WTC11 (cell line): Measurements from ENCODE around the gene TLCD1. TPM values are rescaled to one million over a fixed set of nuclear protein-coding genes. Genes with fewer than 3 reads are reported as not detected.

Experiments used
- ATAC-seq: fragments of 200-7000 bp; cut with Tn5 transposase; 2 replicates; pipeline ENCODE4 v1.10.0; 2021; ENCODE audit warnings: mild to moderate bottlenecking, moderate library complexity
- CTCF ChIA-PET: fragments of 300-600 bp; sonication (Branson Sonifier 250); formaldehyde crosslinking; loops from one replicate; lab custom pipeline; 2021; ENCODE audit warnings: antibody characterized with exemption; lab: Charles Lee
- POLR2A ChIA-PET: fragments of 350-600 bp; sonication (Branson Sonifier 250); formaldehyde crosslinking; loops from one replicate; lab custom pipeline; 2021; ENCODE audit warnings: antibody characterized with exemption; lab: Charles Lee
- DNase-seq: peaks from one replicate; pipeline ENCODE4 v3.0.0; 2021; ENCODE audit warnings: low spot score
- H3K27ac Mint-ChIP-seq: 2 replicates; pipeline ENCODE4 v1.8.0; 2021; ENCODE audit warnings: mixed read lengths
- H3K27me3 Mint-ChIP-seq: 2 replicates; pipeline ENCODE4 v1.8.0; 2021; ENCODE audit warnings: low read depth, mild to moderate bottlenecking, moderate library complexity, mixed read lengths
- H3K36me3 Mint-ChIP-seq: 2 replicates; pipeline ENCODE4 v1.8.0; 2021; ENCODE audit warnings: mixed read lengths
- H3K4me1 Mint-ChIP-seq: 2 replicates; pipeline ENCODE4 v1.8.0; 2022; ENCODE audit warnings: mixed read lengths
- H3K4me3 Mint-ChIP-seq: 2 replicates; pipeline ENCODE4 v1.8.0; 2021; ENCODE audit warnings: mild to moderate bottlenecking, moderate library complexity, mixed read lengths
- H3K9me3 Mint-ChIP-seq: 2 replicates; pipeline ENCODE4 v1.8.0; 2021; ENCODE audit warnings: mixed read lengths
- ATF1 ChIP-seq: sonication (generic); formaldehyde crosslinking; IDR thresholded peaks from 2 replicates; pipeline ENCODE4 v1.8.1; 2023; ENCODE audit warnings: mild to moderate bottlenecking, moderate library complexity, missing genetic modification reagents
- CREM ChIP-seq: sonication (generic); formaldehyde crosslinking; IDR thresholded peaks from 2 replicates; pipeline ENCODE4 v1.8.1; 2022; ENCODE audit warnings: mild to moderate bottlenecking, missing genetic modification reagents, moderate library complexity
- ETV6 ChIP-seq: sonication (generic); formaldehyde crosslinking; IDR thresholded peaks from 2 replicates; pipeline ENCODE4 v1.8.1; 2022; ENCODE audit warnings: mild to moderate bottlenecking, missing genetic modification reagents
- HMGA2 ChIP-seq: fragments of 250-450 bp; sonication (Bioruptor Pico); IDR thresholded peaks from 2 replicates; pipeline ENCODE4 v1.4.0; 2021; ENCODE audit warnings: mild to moderate bottlenecking, moderate library complexity
- JUN ChIP-seq: sonication (generic); formaldehyde crosslinking; IDR thresholded peaks from 2 replicates; pipeline ENCODE4 v1.8.0; 2023; ENCODE audit warnings: mild to moderate bottlenecking, missing genetic modification reagents
- MYBL2 ChIP-seq: sonication (generic); formaldehyde crosslinking; IDR thresholded peaks from 2 replicates; pipeline ENCODE4 v1.8.1; 2023; ENCODE audit warnings: mild to moderate bottlenecking, moderate library complexity, missing genetic modification reagents
- NFATC4 ChIP-seq: fragments of 250-450 bp; sonication (Bioruptor Pico); IDR thresholded peaks from 2 replicates; pipeline ENCODE4 v1.9.0; 2021; ENCODE audit warnings: mild to moderate bottlenecking
- NR3C1 ChIP-seq: sonication (generic); formaldehyde crosslinking; conservative IDR thresholded peaks from 2 replicates; pipeline ENCODE4 v1.8.1; 2023; ENCODE audit warnings: low read depth, mild to moderate bottlenecking, missing genetic modification reagents
- SMAD3 ChIP-seq: sonication (generic); formaldehyde crosslinking; IDR thresholded peaks from 2 replicates; pipeline ENCODE4 v1.8.0; 2022; ENCODE audit warnings: missing genetic modification reagents, mild to moderate bottlenecking, borderline replicate concordance
- SOX15 ChIP-seq: fragments of 250-450 bp; sonication (Bioruptor Pico); IDR thresholded peaks from 2 replicates; pipeline ENCODE4 v1.9.0; 2021; ENCODE audit warnings: mild to moderate bottlenecking
- TEAD1 ChIP-seq: sonication (generic); formaldehyde crosslinking; IDR thresholded peaks from 2 replicates; pipeline ENCODE4 v1.8.0; 2022; ENCODE audit warnings: mild to moderate bottlenecking, missing genetic modification reagents
- total RNA-seq: library from RNA; stranded (reverse); gene quantifications from 3 replicates; pipeline ENCODE4 v1.2.3, GENCODE V29; 2021
- TF ChIP-seq, protein P1 (sequence below): fragments of 250-450 bp; sonication (Bioruptor Pico); IDR thresholded peaks from 2 replicates; pipeline ENCODE4 v1.8.0; 2021; ENCODE audit warnings: mild to moderate bottlenecking
- TF ChIP-seq, protein P2 (sequence below): sonication (generic); formaldehyde crosslinking; IDR thresholded peaks from 2 replicates; pipeline ENCODE4 v1.8.1; 2023; ENCODE audit warnings: mild to moderate bottlenecking, missing genetic modification reagents
- TF ChIP-seq, protein P3 (sequence below): sonication (generic); formaldehyde crosslinking; IDR thresholded peaks from 2 replicates; pipeline ENCODE4 v1.8.1; 2022; ENCODE audit warnings: missing genetic modification reagents, borderline replicate concordance
- TF ChIP-seq, protein P4 (sequence below): sonication (generic); formaldehyde crosslinking; IDR thresholded peaks from 2 replicates; pipeline ENCODE4 v1.8.0; 2022; ENCODE audit warnings: mild to moderate bottlenecking, missing genetic modification reagents
- TF ChIP-seq, protein P5 (sequence below): sonication (generic); formaldehyde crosslinking; IDR thresholded peaks from 2 replicates; pipeline ENCODE4 v1.8.0; 2022; ENCODE audit warnings: missing genetic modification reagents
- TF ChIP-seq, protein P6 (sequence below): sonication (generic); formaldehyde crosslinking; IDR thresholded peaks from 2 replicates; pipeline ENCODE4 v1.8.1; 2023; ENCODE audit warnings: mild to moderate bottlenecking, missing genetic modification reagents, moderate library complexity
- TF ChIP-seq, protein P7 (sequence below): fragments of 250-450 bp; sonication (Bioruptor Pico); IDR thresholded peaks from 2 replicates; pipeline ENCODE4 v1.9.0; 2021; ENCODE audit warnings: moderate library complexity, mild to moderate bottlenecking, inconsistent platforms, borderline replicate concordance
- TF ChIP-seq, protein P8 (sequence below): sonication (generic); formaldehyde crosslinking; IDR thresholded peaks from 2 replicates; pipeline ENCODE4 v1.8.1; 2023; ENCODE audit warnings: mild to moderate bottlenecking, missing genetic modification reagents, borderline replicate concordance

TLCD1 gene
- total RNA-seq, 1 experiment from 2014 or later, result 36.0 TPM

DNA sequence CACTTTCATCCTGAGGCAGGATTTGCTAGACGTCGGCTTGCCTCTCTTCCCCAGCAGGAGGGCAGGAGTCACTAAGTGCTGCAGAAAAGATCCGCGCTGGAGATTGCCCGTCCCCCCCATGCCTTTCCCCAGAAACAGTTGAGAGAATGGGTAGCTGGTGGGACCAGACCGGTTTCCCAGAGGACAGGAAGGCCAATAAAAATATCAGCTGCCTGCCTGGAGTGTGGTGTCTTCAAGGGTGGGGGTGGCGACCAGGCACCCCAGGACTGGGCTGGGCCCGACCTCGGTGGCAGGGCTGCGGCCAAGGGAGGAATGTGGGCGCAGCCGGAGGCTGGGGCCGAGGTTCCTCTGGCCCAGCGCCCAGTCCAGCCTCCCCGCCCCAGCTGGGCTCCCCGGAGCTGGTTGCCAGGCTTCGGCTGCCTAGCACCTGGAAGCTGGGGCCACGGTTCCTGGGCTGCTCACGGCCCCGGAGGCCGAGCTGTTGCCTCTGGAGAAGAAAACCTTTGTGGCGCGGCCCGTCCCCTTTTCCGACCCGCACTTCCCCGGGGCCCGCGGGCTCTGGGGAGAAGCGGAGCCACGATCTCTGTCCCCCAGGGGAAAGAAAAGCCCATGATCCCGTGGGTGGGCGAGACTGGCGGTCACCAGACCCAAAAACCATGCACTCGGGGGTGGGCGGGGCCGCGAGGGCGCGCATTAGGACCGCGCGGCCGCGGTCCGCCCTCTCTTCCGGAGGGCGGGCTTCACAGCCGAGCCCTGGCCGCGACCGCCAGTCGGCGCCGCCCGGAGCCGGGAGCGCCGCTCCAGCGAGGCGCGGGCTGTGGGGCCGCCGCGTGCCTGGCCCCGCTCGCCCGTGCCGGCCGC lies 17.4 kb upstream of the TLCD1 start, which contains the start of gene TRAF4:
Gene TRAF4, plus strand, starts transcription at position 769 of the 861 bp plus-strand sequence. CDS start 102 bp downstream, outside the sequence.
- Mint-ChIP-seq H3K4me1 (peaks cover 39% of the 10 kb centered on the region), H3K4me3 (peak within 1 kb of the TSS; percentile 88), H3K9me3 (no peaks in the 10 kb centered on the region), H3K36me3 (peaks cover 28% of the 10 kb centered on the region), H3K27ac (peak within 1 kb of the TSS; percentile 94), H3K27me3 (no peaks in the 10 kb centered on the region)
- DNase-seq (peak; percentile 83), ATAC-seq (peak; percentile 57)
- ChIA-PET CTCF (interaction anchor here (0.7 to 13.9 kb wide), 12 partner anchors 9 to 374 kb away, joined by 3 to 541 read pairs (median 4); partner anchors contain the start of genes DHRS13, NEK8, RPL23A and TLCD1), POLR2A (interaction anchor here (0.8 to 13.5 kb wide), 9 partner anchors 9 to 209 kb away, joined by 3 to 310 read pairs (median 4); partner anchors contain the start of genes NEK8, PHF12, PROCA1 and RPL23A)
- TF ChIP-seq HMGA2 (CRISPR knock-in tag) (no peak), TEAD1 (no peak), NFATC4 (no peak; the same call in 1 of the 2 replicates), SMAD3 (CRISPR knock-in tag) (no peak; the same call in 1 of the 2 replicates), MYBL2 (CRISPR knock-in tag) (no peak), CREM (peak; percentile 14; the same call in 1 of the 2 replicates), NR3C1 (CRISPR knock-in tag) (no peak), ETV6 (CRISPR knock-in tag) (no peak; the same call in 1 of the 2 replicates), ATF1 (CRISPR knock-in tag) (no peak), SOX15 (CRISPR knock-in tag) (0 out of 2 replicates have a peak, but pooled peaks have one; percentile 65), JUN (CRISPR knock-in tag) (no peak)
- TF ChIP-seq, protein P1, sequence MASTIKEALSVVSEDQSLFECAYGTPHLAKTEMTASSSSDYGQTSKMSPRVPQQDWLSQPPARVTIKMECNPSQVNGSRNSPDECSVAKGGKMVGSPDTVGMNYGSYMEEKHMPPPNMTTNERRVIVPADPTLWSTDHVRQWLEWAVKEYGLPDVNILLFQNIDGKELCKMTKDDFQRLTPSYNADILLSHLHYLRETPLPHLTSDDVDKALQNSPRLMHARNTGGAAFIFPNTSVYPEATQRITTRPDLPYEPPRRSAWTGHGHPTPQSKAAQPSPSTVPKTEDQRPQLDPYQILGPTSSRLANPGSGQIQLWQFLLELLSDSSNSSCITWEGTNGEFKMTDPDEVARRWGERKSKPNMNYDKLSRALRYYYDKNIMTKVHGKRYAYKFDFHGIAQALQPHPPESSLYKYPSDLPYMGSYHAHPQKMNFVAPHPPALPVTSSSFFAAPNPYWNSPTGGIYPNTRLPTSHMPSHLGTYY (CRISPR knock-in tag), result peak; percentile 35; the same call in 1 of the 2 replicates
- TF ChIP-seq, protein P2, sequence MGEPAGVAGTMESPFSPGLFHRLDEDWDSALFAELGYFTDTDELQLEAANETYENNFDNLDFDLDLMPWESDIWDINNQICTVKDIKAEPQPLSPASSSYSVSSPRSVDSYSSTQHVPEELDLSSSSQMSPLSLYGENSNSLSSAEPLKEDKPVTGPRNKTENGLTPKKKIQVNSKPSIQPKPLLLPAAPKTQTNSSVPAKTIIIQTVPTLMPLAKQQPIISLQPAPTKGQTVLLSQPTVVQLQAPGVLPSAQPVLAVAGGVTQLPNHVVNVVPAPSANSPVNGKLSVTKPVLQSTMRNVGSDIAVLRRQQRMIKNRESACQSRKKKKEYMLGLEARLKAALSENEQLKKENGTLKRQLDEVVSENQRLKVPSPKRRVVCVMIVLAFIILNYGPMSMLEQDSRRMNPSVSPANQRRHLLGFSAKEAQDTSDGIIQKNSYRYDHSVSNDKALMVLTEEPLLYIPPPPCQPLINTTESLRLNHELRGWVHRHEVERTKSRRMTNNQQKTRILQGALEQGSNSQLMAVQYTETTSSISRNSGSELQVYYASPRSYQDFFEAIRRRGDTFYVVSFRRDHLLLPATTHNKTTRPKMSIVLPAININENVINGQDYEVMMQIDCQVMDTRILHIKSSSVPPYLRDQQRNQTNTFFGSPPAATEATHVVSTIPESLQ (CRISPR knock-in tag), result no peak
- TF ChIP-seq, protein P3, sequence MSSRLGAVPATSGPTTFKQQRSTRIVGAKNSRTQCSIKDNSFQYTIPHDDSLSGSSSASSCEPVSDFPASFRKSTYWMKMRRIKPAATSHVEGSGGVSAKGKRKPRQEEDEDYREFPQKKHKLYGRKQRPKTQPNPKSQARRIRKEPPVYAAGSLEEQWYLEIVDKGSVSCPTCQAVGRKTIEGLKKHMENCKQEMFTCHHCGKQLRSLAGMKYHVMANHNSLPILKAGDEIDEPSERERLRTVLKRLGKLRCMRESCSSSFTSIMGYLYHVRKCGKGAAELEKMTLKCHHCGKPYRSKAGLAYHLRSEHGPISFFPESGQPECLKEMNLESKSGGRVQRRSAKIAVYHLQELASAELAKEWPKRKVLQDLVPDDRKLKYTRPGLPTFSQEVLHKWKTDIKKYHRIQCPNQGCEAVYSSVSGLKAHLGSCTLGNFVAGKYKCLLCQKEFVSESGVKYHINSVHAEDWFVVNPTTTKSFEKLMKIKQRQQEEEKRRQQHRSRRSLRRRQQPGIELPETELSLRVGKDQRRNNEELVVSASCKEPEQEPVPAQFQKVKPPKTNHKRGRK (CRISPR knock-in tag), result no peak
- TF ChIP-seq, protein P4, sequence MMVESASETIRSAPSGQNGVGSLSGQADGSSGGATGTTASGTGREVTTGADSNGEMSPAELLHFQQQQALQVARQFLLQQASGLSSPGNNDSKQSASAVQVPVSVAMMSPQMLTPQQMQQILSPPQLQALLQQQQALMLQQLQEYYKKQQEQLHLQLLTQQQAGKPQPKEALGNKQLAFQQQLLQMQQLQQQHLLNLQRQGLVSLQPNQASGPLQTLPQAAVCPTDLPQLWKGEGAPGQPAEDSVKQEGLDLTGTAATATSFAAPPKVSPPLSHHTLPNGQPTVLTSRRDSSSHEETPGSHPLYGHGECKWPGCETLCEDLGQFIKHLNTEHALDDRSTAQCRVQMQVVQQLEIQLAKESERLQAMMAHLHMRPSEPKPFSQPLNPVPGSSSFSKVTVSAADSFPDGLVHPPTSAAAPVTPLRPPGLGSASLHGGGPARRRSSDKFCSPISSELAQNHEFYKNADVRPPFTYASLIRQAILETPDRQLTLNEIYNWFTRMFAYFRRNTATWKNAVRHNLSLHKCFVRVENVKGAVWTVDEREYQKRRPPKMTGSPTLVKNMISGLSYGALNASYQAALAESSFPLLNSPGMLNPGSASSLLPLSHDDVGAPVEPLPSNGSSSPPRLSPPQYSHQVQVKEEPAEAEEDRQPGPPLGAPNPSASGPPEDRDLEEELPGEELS, result peak; percentile 81; the same call in 1 of the 2 replicates
- TF ChIP-seq, protein P5, sequence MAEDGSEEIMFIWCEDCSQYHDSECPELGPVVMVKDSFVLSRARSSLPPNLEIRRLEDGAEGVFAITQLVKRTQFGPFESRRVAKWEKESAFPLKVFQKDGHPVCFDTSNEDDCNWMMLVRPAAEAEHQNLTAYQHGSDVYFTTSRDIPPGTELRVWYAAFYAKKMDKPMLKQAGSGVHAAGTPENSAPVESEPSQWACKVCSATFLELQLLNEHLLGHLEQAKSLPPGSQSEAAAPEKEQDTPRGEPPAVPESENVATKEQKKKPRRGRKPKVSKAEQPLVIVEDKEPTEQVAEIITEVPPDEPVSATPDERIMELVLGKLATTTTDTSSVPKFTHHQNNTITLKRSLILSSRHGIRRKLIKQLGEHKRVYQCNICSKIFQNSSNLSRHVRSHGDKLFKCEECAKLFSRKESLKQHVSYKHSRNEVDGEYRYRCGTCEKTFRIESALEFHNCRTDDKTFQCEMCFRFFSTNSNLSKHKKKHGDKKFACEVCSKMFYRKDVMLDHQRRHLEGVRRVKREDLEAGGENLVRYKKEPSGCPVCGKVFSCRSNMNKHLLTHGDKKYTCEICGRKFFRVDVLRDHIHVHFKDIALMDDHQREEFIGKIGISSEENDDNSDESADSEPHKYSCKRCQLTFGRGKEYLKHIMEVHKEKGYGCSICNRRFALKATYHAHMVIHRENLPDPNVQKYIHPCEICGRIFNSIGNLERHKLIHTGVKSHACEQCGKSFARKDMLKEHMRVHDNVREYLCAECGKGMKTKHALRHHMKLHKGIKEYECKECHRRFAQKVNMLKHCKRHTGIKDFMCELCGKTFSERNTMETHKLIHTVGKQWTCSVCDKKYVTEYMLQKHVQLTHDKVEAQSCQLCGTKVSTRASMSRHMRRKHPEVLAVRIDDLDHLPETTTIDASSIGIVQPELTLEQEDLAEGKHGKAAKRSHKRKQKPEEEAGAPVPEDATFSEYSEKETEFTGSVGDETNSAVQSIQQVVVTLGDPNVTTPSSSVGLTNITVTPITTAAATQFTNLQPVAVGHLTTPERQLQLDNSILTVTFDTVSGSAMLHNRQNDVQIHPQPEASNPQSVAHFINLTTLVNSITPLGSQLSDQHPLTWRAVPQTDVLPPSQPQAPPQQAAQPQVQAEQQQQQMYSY, result peak; percentile 69
- TF ChIP-seq, protein P6, sequence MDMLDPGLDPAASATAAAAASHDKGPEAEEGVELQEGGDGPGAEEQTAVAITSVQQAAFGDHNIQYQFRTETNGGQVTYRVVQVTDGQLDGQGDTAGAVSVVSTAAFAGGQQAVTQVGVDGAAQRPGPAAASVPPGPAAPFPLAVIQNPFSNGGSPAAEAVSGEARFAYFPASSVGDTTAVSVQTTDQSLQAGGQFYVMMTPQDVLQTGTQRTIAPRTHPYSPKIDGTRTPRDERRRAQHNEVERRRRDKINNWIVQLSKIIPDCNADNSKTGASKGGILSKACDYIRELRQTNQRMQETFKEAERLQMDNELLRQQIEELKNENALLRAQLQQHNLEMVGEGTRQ, result no peak
- TF ChIP-seq, protein P7, sequence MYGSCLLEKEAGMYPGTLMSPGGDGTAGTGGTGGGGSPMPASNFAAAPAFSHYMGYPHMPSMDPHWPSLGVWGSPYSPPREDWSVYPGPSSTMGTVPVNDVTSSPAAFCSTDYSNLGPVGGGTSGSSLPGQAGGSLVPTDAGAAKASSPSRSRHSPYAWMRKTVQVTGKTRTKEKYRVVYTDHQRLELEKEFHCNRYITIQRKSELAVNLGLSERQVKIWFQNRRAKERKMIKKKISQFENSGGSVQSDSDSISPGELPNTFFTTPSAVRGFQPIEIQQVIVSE (CRISPR knock-in tag), result no peak
- TF ChIP-seq, protein P8, sequence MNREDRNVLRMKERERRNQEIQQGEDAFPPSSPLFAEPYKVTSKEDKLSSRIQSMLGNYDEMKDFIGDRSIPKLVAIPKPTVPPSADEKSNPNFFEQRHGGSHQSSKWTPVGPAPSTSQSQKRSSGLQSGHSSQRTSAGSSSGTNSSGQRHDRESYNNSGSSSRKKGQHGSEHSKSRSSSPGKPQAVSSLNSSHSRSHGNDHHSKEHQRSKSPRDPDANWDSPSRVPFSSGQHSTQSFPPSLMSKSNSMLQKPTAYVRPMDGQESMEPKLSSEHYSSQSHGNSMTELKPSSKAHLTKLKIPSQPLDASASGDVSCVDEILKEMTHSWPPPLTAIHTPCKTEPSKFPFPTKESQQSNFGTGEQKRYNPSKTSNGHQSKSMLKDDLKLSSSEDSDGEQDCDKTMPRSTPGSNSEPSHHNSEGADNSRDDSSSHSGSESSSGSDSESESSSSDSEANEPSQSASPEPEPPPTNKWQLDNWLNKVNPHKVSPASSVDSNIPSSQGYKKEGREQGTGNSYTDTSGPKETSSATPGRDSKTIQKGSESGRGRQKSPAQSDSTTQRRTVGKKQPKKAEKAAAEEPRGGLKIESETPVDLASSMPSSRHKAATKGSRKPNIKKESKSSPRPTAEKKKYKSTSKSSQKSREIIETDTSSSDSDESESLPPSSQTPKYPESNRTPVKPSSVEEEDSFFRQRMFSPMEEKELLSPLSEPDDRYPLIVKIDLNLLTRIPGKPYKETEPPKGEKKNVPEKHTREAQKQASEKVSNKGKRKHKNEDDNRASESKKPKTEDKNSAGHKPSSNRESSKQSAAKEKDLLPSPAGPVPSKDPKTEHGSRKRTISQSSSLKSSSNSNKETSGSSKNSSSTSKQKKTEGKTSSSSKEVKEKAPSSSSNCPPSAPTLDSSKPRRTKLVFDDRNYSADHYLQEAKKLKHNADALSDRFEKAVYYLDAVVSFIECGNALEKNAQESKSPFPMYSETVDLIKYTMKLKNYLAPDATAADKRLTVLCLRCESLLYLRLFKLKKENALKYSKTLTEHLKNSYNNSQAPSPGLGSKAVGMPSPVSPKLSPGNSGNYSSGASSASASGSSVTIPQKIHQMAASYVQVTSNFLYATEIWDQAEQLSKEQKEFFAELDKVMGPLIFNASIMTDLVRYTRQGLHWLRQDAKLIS, result no peak; the same call in 1 of the 2 replicates
